Measurements from ENCODE around the gene OTOP2. TPM values are rescaled to one million over a fixed set of nuclear protein-coding genes. Genes with fewer than 3 reads are reported as not detected.

Gene OTOP2, protein sequence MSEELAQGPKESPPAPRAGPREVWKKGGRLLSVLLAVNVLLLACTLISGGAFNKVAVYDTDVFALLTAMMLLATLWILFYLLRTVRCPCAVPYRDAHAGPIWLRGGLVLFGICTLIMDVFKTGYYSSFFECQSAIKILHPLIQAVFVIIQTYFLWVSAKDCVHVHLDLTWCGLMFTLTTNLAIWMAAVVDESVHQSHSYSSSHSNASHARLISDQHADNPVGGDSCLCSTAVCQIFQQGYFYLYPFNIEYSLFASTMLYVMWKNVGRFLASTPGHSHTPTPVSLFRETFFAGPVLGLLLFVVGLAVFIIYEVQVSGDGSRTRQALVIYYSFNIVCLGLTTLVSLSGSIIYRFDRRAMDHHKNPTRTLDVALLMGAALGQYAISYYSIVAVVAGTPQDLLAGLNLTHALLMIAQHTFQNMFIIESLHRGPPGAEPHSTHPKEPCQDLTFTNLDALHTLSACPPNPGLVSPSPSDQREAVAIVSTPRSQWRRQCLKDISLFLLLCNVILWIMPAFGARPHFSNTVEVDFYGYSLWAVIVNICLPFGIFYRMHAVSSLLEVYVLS
- total RNA-seq = not detected in 2 replicates

DNA sequence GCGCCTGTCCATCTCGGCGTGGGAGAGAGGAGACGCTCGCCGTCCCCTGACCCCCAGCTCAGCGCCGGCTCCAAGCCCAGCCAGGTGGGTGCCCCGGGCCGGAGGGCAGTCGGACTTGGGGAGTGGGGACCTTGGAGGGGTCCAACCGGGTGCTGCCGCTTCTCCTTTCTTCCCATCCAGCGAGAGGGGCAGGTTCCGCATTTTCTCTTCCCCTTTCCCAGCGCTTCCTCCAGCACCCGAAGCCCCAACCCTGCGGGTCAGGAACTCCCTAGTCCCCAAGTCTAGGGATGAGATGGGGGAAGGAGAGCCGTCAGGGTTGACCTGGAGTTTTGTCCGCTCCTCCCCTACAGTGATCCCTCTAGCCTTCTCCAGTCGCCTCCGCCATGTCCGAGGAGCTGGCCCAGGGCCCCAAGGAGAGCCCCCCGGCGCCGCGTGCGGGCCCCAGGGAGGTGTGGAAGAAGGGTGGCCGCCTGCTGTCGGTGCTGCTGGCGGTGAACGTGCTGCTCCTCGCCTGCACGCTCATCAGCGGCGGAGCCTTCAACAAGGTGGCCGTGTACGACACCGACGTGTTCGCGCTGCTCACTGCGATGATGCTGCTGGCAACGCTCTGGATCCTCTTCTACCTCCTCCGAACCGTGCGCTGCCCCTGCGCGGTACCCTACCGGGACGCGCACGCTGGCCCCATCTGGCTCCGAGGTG, at the start of gene OTOP2:
TSS of gene OTOP2 (plus strand) at position 24 of the 699 bp plus-strand sequence. CDS start at position 384, 360 bp downstream.
- no peak for DNase-seq (ENCODE audit: low read depth in 2 of 2)

DNA sequence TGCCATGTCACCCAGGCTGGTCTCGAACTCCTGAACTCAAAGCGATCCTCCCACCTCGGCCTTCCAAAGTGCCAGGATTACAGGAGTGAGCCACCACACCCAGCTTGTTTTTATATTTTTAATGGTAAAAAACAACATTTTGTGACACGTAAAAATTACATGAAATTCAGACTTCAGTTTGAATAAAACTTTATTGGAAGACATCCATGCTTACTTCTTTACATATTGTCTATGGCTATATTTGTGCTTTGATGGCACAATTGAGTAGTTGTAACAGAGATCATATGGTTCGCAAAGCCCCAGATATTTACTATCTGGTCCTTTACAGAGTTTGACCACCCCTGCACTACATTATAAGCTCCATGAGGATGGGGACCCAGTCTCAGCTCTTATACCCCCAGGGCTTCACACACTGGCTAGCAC, 49.4 kb upstream of the OTOP2 start:
- DNase-seq (ENCODE audit: low read depth in 2 of 2) = no peak

DNA sequence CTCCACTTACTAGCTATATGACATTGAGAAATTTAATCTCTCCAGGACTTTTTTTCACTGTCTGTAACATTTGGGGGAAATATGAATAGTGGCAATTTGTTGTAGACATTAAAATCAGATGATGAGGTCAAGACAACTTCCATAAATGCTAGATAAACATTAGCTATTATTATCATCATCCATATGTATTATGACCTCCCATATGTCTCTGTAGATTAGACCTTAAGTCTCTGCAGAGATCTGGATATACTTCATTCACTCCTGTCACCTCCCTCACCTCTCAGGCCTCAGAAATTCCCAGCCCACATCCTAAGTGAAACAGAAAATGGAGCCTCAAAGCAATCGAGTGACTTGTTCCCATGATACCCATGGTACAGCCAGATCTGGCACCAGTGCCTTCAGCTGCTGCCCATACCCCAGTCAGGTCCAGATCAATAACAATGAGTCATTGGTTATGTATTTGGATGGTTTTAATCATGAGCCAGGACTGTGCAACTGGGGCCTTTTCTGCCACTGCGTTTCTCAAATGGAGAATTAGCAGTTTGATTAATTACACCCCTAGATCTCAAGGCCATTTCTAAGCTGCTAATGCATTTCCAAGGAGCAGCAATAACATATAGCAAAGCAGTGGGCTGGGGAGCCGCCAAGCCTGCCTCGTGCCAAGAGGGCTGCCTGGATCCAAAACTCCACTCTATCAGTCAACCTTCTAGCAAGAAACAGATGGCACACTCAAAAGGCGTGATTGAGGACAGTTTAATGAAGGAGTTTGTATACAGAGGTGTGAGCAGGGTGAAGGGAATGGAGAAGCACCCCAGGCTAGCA, 48.7 kb upstream of the OTOP2 start:
- DNase-seq (ENCODE audit: low read depth in 2 of 2) = no peak

DNA sequence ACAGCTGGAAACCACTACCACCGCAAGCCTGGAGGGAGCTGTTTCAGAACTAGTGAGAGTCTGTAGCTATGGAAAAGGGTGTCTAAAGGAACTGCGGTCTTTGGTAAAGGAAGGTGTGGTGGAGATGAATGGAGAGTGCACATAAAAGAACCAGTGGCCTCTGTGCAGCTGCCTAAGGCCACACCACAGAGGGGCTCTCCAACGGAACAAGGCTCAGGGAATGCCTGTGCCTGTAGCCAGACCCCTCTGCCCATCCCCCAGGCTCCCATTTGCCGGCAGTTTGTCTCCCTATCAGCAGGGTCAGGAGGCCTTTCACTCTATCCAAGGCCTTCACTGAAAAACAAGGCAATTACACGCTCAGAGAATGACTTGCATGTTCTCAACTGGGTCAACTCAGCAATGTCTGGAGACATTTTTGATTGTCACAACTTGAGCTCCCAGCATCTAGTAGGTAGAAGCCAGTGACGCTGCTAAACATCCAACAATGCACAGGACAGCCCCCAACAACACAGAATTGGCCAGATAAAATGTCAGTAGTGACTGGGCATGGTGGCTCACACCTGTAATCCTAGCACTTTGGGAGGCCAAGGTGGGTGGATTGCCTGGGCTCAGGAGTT, 48.0 kb upstream of the OTOP2 start:
- no peak for DNase-seq (ENCODE audit: low read depth in 2 of 2)

DNA sequence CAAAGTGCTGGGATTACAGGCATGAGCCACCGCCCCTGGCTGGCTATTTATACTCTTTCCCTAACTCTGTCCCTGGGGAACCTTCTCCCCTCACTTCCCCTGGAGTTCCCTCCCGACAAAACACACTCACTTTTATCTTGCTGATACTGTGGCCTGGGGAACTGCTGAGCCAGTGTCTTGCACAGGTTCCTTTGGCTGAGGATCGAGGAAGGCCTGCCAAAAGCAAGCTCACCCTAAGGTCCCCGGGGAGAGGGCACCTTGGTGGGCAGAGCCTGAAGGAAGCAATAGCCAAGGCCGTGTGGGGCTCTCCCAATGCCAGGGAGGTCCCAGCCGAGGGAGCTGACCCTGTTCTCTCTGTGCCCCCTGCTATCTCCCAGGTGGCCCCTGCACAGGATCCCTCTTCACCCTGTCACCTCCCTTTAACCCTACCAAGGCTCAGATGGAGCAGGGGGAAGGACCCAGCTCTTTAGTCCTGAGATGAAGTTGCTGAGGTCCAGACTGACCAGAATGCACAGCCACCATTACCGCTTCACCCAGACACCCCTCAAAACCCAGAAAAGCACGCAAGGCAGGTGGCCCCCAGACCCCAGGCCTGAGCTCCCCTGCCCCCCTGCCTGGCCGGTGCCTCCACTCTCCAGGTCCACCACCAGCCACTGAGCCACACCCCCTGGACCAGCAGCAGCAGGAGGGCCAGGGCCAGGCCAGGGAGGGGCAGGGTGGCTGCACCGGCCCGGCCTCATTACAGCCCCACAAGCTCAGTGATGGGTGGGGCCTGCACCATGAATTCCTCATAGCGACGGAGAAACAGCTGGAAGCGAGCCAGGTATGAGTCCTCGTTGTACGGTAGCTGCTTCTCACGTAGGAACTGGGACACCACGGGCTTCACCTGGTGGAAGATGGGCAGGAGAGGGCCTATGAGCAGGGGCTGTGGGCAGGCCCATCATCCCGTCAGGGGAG, 46.2 kb upstream of the OTOP2 start:
- DNase-seq (ENCODE audit: low read depth in 2 of 2) = no peak

DNA sequence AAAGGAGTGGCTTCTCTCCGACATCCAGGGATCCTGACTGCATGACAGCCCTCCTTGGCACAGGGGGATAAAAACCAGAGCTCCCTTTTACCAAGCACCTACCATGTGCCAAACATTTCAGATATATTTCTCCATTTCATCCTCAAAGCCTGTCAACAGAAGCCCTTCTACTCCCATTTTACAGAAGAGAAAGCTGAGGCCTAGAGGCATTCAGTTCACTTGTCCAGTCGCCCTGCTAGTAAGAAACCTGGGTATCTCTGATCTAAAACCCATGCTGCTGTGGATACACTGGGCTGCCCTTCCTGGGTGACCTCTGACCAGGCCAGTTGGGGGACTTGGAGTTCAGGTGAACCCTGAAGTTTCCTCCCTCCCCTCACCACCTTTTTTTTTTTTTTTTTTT, 45.4 kb upstream of the OTOP2 start:
- no peak for DNase-seq (ENCODE audit: low read depth in 2 of 2)

DNA sequence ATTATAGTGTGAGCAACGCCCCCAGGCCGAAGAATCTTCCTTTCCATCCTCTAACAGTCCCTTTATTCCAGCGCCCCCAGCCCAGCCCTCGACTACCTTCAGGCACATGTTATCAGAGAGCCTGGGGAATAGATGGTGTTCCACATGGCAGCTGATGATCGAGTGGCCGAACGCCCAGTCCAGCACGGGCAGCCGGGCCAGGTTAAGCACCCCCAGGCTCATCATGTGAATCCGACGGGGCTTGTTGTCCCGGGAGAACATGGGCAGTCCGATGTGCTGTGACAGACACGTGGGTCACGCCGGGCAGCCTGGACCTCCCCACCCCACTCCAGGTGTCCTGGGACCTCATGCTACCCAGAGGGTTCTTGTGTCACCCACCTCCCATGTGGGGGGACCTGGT, 44.8 kb upstream of the OTOP2 start:
- DNase-seq (ENCODE audit: low read depth in 2 of 2) = no peak

DNA sequence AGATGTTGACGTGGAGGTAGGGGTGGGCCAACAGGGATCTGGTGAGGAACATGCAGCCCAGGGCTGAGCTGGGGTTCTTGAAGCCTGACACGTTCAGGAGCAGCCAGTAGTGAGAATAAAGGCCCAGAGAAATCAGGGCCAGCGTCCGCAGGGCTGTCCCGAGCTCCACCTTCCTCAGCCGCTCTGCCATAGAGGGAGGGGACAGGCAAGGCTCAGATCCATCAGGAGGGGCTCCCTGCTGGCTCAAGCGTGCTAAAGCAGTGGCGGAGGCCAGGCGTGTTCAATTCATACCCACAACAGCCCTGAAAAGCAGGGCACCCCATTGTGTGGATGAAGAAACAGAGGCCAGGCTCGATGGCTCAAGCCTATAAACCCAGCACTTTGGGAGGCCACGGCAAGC, 43.0 kb upstream of the OTOP2 start:
- DNase-seq (ENCODE audit: low read depth in 2 of 2) = no peak

DNA sequence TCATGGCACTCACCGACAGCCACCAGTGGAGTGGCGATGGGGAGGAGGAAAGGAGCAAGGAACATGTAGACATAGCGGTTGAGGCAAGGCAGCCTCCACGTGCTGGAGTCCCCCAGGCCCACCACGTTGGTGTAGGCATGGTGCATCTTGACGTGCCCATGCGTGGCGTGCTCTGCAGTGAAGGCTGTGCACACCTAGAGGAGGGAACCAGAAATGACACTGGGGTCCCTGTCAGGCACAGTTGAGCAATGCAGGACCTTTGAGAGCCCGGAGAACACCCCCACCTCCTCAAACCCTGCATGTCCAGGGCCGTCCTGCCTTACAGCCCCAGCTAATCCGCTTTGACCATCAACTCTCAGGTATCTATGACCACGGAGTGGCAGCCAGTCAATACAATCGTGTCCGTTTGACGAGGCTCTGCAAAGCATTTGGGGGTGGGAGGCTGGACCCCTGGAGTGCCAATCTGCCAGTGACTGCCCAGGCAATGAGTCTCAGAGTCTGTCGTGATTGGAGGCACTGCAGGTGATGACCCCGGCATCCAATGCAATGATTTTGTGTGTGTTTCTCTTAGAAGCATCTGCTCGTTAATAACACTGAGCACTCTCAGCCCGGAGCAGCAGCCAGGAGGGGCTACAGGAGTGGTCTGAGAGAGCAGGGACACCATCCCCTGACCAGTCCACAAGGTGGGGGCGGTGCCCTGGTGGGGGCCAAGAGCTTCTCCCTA, 41.4 kb upstream of the OTOP2 start:
- no peak for DNase-seq (ENCODE audit: low read depth in 2 of 2)

DNA sequence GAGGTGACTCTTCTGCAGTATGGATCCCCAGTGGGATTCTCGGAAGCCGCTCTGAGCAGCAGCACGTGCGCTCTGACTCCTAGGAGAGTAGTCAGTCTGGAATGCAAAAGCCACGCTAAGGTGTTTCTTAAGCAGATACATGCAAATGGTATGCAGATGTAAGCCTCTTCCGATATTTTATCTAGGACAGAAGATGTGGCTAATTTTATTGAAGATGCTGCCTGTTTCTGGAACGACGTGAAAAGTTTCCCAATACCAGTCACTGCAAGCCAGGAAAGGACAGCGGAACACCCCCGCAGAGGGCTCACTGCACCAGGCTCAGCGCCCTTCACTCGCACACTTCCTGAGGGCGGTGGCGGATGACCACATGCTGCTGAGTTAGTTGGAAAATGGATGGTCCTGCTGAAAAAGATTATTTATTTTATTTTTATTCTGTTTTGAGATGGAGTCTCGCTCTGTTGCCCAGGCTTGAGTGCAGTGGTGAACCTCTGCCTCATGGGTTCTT, 40.8 kb upstream of the OTOP2 start:
- DNase-seq (ENCODE audit: low read depth in 2 of 2) = peak in 1 of 2 donors; percentile 15

DNA sequence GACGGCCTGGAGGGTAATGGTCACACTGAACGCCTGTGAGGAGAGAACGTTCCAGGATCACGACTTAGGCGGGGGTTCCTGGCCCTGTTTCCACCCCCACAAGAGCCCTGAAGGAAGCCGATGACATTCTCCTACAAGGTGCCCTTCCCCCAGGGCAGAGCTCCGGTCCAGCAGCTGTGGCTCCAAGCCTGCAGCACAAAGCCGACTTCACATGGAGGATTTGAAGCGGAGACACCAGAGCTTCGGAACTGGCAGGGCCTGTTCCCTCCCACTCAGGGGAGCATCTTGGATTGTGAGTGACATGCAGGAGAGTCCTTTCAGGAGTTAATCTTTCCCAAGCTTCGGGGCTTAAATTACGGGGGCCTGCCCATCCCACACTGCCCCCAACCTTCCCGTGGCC, 35.6 kb upstream of the OTOP2 start:
- DNase-seq (ENCODE audit: low read depth in 2 of 2) = no peak

DNA sequence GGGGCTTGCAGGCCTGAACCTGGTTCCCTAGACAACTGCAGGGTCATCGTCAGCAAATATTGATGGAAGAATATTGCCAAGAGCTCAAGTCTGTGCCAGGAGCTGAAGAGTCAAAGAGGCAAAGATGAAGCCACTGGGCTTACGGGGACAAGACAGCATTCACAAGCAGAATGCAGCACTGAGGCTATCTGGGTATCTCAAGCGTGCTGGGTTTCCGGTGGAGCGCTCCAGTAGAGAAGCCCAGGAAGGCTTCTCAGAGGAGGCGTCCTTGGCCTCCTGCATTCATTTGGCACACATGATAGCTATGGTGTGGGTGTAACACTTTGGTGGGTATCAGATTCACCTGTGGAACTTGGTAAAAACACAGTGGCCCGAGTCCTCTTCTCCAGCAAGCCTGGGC, 33.5 kb upstream of the OTOP2 start:
- DNase-seq (ENCODE audit: low read depth in 2 of 2) = no peak

DNA sequence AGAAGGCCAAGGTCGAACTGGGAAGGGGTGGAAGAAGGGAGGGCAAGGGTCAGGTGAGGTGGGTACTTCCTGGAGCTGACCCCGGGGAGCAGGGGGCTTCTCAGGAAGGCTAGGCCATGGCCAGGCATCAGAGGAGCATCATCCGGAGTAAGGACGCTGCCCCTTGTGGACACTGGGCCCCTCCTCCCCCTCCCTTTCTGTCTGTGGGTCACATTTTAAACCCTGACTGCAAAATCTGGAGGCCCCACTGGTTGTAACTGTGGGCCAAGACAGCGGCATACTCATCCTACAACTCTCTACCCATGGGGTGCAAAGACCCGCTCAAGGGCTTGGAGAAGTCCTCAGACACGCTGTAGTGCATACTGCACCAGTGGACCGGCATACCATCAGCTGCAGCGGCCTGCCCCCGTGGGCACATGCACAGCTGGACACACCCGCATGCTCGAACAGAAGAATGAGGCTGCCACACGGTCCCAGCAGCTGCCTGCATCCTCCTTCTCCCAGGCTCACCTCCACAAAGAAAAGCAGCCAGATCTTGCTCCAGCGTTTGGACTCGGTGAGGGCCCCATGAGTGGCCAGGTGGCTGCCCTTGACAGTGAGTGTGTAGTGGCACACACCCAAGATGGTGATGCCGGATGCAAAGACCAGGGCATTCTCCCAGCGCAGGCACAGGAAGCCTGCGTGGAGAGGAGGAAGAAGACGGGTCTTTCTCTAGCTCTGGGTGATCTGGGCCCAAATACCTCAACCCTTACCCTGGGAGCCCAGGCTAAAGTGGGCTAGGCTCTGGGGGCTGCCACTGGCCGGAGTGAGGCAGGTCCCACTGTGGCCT, 31.8 kb upstream of the OTOP2 start:
- no peak for DNase-seq (ENCODE audit: low read depth in 2 of 2)

DNA sequence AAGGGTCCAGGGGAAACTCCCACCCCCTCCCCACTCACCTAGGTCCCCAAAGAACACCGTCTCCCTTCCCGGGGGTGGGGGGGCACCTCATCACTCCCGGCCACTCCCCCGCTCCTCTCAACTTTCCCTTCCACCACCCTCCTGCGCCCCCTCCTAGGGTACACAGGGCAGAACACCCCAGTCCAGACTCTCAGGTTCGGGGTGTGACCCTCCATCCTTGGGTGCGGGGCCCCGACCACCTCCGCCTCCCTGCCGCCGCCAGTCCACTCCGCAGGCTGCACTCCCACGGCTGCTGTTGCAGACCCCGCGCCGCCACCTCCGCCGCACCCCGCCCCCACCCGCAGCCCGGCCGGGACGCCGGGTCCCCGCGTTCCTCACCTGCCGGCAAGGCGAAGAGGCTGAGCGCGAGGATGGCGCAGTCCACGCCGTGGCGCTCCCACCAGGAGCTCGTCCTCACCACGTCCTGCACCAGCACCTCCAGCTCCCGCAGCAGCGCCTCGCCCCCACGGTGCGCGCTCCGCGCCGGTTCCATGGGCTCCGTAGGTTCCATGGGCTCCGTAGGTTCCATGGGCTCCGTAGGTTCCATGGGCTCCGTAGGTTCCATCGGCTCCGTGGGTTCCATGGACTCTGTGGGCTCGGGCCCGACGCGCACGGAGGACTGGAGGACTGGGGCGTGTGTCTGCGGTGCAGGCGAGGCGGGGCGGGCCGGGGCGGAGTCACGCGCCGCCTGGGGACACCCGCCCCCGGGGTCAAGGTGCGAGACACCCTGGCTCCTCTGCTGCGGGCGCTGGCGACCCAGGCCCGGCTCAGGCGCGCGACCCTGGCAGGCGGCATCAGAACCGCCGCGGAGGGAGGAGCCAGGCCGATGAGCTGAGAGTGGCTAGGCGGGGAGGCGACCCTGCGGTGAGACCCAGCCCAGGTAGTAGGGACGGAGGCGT, 30.8 kb upstream of the OTOP2 start, which contains the start of gene FADS6:
TSS of gene FADS6 (minus strand) at position 660 of the 938 bp plus-strand sequence. CDS start at position 622, 38 bp downstream.
- no peak for DNase-seq (ENCODE audit: low read depth in 2 of 2)

DNA sequence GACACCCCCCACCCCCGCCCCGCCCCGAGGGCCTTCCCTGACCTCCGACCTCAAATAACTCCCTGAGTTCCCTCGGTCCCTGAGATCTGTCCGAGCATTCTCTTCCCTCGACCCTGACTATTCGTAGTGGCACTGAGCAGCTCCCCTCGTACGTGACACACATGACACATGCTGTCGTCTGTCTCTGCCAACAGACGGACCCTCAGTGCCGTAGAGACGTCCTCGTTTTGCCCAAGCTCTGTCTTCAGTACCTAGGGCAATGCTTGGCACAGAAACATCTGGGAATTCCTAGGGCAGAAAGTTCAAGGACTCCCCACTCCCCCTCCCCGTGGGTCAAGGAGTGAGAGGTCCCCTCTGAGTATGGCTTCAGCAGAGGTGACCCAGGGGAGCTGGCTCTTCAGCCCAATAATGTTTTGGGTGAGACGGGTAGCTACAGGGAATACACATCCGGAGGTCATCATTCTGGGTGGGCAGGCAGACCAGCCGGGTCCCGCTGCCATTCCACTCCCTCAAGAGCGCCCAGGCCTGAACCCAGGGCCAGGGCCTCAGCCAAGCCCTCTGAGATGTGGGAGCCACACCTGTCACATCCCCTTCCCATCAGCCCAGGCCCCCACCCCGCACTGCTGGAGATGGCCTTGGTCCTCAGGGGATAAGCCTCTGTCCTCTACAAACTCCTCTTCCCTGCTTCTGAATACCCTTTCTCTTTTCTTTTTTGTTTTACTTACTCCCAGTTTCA, 30.0 kb upstream of the OTOP2 start:
- DNase-seq (ENCODE audit: low read depth in 2 of 2) = no peak

DNA sequence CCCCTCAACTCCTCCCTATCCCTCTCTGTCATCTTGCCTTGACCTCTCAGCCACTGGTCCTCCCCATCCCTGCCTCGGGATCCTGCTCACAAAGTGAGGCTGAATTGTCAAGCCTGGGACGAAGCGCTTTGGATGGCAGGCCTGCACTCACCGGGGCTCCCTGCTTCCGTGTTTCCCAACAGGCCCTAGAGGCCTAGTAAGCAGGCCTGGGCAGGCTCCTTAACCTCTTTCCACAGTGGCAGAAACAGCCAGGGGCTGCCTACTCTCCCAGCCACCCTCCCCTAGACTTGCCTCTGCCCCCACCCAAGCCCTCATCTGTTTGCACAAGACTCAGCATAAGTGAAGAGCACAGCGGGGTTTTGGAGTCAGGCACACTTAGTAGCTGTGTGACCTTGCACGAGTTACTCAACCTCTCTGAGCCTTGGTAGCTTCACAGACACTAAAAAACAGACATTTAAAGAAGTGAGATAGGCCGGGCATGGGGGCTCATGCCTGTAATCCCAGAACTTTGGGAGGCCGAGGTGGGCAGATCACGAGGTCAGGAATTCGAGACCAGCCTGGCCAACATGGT, 25.6 kb upstream of the OTOP2 start:
- no peak for DNase-seq (ENCODE audit: low read depth in 2 of 2)
